IPS-20b (cell line): ENCODE data around the gene GAS1.

Experiments
- H3K27ac ChIP-seq: one replicate; pipeline ENCODE4 v1.5.1; 2013; ENCODE audit warnings: low read length
- H3K27me3 ChIP-seq: 2 replicates; pipeline ENCODE4 v1.6.1; 2013; ENCODE audit warnings: mild to moderate bottlenecking, low read length, inconsistent platforms; ENCODE audit not compliant: insufficient read depth
- H3K36me3 ChIP-seq: 2 replicates; pipeline ENCODE4 v1.6.1; 2013; ENCODE audit warnings: low read depth, mild to moderate bottlenecking, inconsistent platforms, low read length, moderate library complexity; ENCODE audit not compliant: insufficient read depth
- H3K4me1 ChIP-seq: 2 replicates; pipeline ENCODE4 v1.6.1; 2013; ENCODE audit warnings: mild to moderate bottlenecking, control low read depth, inconsistent platforms, low read length, moderate library complexity; ENCODE audit not compliant: insufficient read depth
- H3K4me3 ChIP-seq: 2 replicates; pipeline ENCODE4 v1.5.1; 2013; ENCODE audit warnings: mild to moderate bottlenecking, low read length, inconsistent platforms
- H3K9ac ChIP-seq: 2 replicates; pipeline ENCODE4 v1.6.1; 2013; ENCODE audit warnings: low read depth, mild to moderate bottlenecking, inconsistent platforms, low read length, moderate library complexity
- H3K9me3 ChIP-seq: 2 replicates; pipeline ENCODE4 v1.6.1; 2013; ENCODE audit warnings: mild to moderate bottlenecking, low read depth, low read length, inconsistent platforms; ENCODE audit not compliant: insufficient read depth

The GAS1 gene

DNA sequence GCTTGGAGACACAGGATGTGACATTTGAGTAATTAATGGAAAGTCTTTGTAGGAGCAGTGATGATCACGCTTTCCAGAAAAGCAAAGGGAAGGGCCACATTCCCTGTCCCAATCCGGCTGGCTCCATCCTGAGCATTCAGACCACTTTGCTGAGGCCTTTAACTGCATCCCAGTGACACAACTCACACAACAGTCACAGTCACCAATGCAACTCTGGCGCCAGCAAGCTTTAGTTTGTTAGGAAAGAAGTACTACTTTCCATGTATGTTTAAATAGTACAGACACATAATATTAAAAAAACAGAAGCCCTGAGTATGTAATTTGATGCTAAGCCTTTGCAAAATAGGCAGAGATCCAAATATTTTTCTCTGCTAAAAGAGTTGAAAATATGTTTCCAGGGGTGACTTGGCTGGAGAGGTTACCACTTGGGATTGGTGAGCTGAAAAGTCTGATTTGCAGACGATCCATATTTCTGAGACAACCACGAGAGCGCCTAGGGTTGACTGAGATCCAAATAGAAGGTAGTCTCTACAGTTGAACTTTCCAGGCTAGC lies 31.7 kb upstream of the GAS1 start:
- no peaks in the 10 kb centered on the region for H3K27me3 ChIP-seq
- H3K9ac ChIP-seq = no peak overlapping the region
- H3K9me3 ChIP-seq = no peaks in the 10 kb centered on the region
- no peaks in the 10 kb centered on the region for H3K36me3 ChIP-seq
- no peak overlapping the region for H3K27ac ChIP-seq
- no peak overlapping the region for H3K4me3 ChIP-seq
- H3K4me1 ChIP-seq = no peaks in the 10 kb centered on the region

GRCh38 chr9:86978413-86978812 lies 31.1 kb upstream of the GAS1 start:
- Histone ChIP-seq H3K9me3 (no peaks in the 10 kb centered on the region), H3K27ac (no peak overlapping the region), H3K9ac (no peak overlapping the region), H3K27me3 (no peaks in the 10 kb centered on the region), H3K36me3 (no peaks in the 10 kb centered on the region), H3K4me3 (no peak overlapping the region), H3K4me1 (no peaks in the 10 kb centered on the region)

DNA sequence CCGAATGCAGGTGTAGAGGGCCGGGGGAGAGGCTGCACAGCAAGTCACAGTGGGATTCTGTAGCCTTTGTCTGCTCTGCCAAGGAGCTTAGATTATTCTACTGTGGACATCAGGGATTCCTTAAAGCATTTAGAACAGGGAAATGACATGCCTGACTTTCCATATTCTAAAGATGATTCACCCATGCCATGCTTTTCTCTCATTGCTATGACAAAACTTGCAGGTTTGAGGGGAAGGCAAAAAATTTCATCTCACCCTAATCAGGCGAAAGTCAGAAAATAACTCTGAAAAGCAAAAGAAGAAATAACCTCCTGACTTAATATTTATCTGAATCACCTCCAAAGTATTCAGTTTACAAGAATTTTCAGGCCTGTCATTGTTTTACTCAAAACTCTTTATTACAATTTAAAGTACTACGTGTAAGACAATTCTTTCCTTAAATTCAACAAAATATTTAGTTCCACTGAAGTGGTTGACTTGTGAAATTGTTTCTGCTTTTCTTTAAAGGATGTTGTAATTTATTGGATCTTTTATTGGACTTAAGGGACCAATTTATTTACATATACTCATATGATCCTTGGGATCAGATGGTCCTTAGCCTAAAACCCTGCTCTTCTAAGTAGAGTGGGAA lies 30.0 kb upstream of the GAS1 start:
- no peak overlapping the region for H3K27ac ChIP-seq
- H3K27me3 ChIP-seq = no peaks in the 10 kb centered on the region
- H3K36me3 ChIP-seq = no peaks in the 10 kb centered on the region
- H3K4me3 ChIP-seq = no peak overlapping the region
- no peaks in the 10 kb centered on the region for H3K4me1 ChIP-seq
- no peak overlapping the region for H3K9ac ChIP-seq
- H3K9me3 ChIP-seq = no peaks in the 10 kb centered on the region

- no peak overlapping the region for H3K27ac ChIP-seq
- H3K4me1 ChIP-seq = 0 out of 2 replicates have a peak, but pooled peaks cover 4% of the 10 kb centered on the region
These were observed 28.3 kb upstream of the GAS1 start for GRCh38 chr9:86975606-86976005.

GRCh38 chr9:86975036-86975435 lies 27.7 kb upstream of the GAS1 start:
- Histone ChIP-seq H3K36me3 (no peaks in the 10 kb centered on the region), H3K27ac (no peak overlapping the region), H3K27me3 (no peaks in the 10 kb centered on the region), H3K4me1 (0 out of 2 replicates have a peak, but pooled peaks cover 4% of the 10 kb centered on the region), H3K9me3 (no peaks in the 10 kb centered on the region), H3K4me3 (no peak overlapping the region), H3K9ac (no peak overlapping the region)

More at GRCh38 chr9:86975606-86976005, 28.3 kb upstream of the GAS1 start:
- H3K4me3 ChIP-seq = no peak overlapping the region
- H3K9me3 ChIP-seq = no peaks in the 10 kb centered on the region
- H3K9ac ChIP-seq = no peak overlapping the region
- H3K36me3 ChIP-seq = no peaks in the 10 kb centered on the region
- H3K27me3 ChIP-seq = no peaks in the 10 kb centered on the region

GRCh38 chr9:86974421-86974820 lies 27.1 kb upstream of the GAS1 start:
- Histone ChIP-seq H3K4me3 (no peak overlapping the region), H3K36me3 (no peaks in the 10 kb centered on the region), H3K4me1 (0 out of 2 replicates have a peak, but pooled peaks cover 4% of the 10 kb centered on the region), H3K27ac (no peak overlapping the region), H3K9ac (no peak overlapping the region), H3K27me3 (no peaks in the 10 kb centered on the region), H3K9me3 (no peaks in the 10 kb centered on the region)

GRCh38 chr9:86971742-86972141 lies 24.4 kb upstream of the GAS1 start:
- Histone ChIP-seq H3K9me3 (no peaks in the 10 kb centered on the region), H3K9ac (no peak overlapping the region), H3K4me3 (no peak overlapping the region), H3K27me3 (no peaks in the 10 kb centered on the region), H3K4me1 (0 out of 2 replicates have a peak, but pooled peaks cover 4% of the 10 kb centered on the region), H3K27ac (no peak overlapping the region), H3K36me3 (no peaks in the 10 kb centered on the region)

- H3K4me3 ChIP-seq = no peak overlapping the region
- H3K27me3 ChIP-seq = no peaks in the 10 kb centered on the region
- 0 out of 2 replicates have a peak, but pooled peaks cover 4% of the 10 kb centered on the region for H3K4me1 ChIP-seq
- H3K9me3 ChIP-seq = no peaks in the 10 kb centered on the region
- H3K27ac ChIP-seq = no peak overlapping the region
- no peak overlapping the region for H3K9ac ChIP-seq
- no peaks in the 10 kb centered on the region for H3K36me3 ChIP-seq
These were observed 21.1 kb upstream of the GAS1 start for GRCh38 chr9:86968258-86968920.

- H3K27me3 ChIP-seq = no peaks in the 10 kb centered on the region
- no peak overlapping the region for H3K4me3 ChIP-seq
- no peaks in the 10 kb centered on the region for H3K36me3 ChIP-seq
- H3K9me3 ChIP-seq = no peaks in the 10 kb centered on the region
- H3K9ac ChIP-seq = no peak overlapping the region
- no peak overlapping the region for H3K27ac ChIP-seq
- 0 out of 2 replicates have a peak, but pooled peaks cover 4% of the 10 kb centered on the region for H3K4me1 ChIP-seq
These were observed 19.7 kb upstream of the GAS1 start for GRCh38 chr9:86966852-86967511.

DNA sequence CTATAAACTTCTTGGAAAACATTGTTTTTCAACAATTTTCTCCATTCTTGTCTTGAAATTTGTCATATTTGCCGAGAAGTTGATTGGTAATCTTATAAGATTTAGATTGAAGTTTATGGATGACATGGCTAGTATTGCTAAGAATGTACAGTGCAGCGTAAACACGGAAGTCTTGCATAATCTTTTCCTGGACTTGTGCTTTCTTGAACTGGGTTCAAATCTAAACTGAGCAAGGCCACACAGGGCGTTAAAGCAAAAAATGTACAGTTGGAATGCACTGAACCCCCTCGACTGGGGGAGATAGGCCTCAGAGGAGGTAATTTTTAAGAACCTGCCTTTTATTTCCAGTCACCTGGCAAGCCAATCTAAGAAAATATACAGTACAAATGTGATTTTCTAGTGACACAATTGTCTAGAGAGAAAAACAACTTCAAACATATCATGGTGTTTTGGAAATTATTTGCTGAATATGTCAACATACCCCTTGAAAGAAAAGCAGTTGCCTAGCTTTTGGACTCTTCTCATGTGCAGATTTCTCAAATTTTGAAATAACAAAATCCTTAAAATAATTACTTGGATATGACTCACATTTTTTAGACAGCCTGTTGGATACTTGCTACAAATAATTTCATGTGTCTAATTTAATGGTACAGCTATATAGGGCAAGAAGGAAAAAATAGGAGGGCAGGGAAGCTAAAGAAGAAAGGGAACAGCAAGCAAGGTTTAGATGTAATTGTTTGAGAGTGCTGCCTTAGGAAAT lies 18.5 kb upstream of the GAS1 start:
- Histone ChIP-seq H3K4me1 (no peaks in the 10 kb centered on the region), H3K4me3 (no peak overlapping the region), H3K27me3 (no peaks in the 10 kb centered on the region), H3K9me3 (no peaks in the 10 kb centered on the region), H3K9ac (no peak overlapping the region), H3K36me3 (no peaks in the 10 kb centered on the region), H3K27ac (no peak overlapping the region)

DNA sequence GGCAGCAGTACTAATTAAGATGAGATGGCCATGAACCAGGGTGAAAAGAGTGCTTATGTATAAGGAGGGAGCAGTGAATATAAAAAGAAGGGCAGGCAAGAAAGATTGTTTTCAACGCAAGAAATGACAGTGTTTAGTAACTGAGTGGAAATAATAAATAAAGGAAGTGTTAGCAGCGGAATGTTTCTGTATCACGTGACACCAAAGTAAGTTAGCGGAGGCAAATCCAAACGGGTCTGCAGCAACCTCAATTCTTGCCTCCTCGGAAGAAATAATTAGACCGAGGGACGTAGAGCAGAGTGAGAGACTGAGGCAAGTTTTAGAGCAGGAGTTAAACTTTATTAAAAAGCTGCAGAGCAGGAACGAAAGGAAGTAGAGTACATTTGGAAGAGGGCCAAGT lies 15.4 kb upstream of the GAS1 start:
- Histone ChIP-seq H3K9ac (no peak overlapping the region), H3K27me3 (no peaks in the 10 kb centered on the region), H3K4me1 (no peaks in the 10 kb centered on the region), H3K4me3 (no peak overlapping the region), H3K27ac (no peak overlapping the region), H3K36me3 (no peaks in the 10 kb centered on the region), H3K9me3 (no peaks in the 10 kb centered on the region)
